WTC11 (cell line): ENCODE results near the gene METTL23. TPM values are rescaled to one million over a fixed set of nuclear protein-coding genes. Genes with fewer than 3 reads are reported as not detected.

Experiments used
- ATAC-seq: fragments of 200-7000 bp; cut with Tn5 transposase; 2 replicates; pipeline ENCODE4 v1.10.0; 2021; ENCODE audit warnings: mild to moderate bottlenecking, moderate library complexity
- CTCF ChIA-PET: fragments of 300-600 bp; sonication (Branson Sonifier 250); formaldehyde crosslinking; loops from one replicate; lab custom pipeline; 2021; ENCODE audit warnings: antibody characterized with exemption; lab: Charles Lee
- POLR2A ChIA-PET: fragments of 350-600 bp; sonication (Branson Sonifier 250); formaldehyde crosslinking; loops from one replicate; lab custom pipeline; 2021; ENCODE audit warnings: antibody characterized with exemption; lab: Charles Lee
- DNase-seq: peaks from one replicate; pipeline ENCODE4 v3.0.0; 2021; ENCODE audit warnings: low spot score
- H3K27ac Mint-ChIP-seq: 2 replicates; pipeline ENCODE4 v1.8.0; 2021; ENCODE audit warnings: mixed read lengths
- H3K27me3 Mint-ChIP-seq: 2 replicates; pipeline ENCODE4 v1.8.0; 2021; ENCODE audit warnings: low read depth, mild to moderate bottlenecking, moderate library complexity, mixed read lengths
- H3K36me3 Mint-ChIP-seq: 2 replicates; pipeline ENCODE4 v1.8.0; 2021; ENCODE audit warnings: mixed read lengths
- H3K4me1 Mint-ChIP-seq: 2 replicates; pipeline ENCODE4 v1.8.0; 2022; ENCODE audit warnings: mixed read lengths
- H3K4me3 Mint-ChIP-seq: 2 replicates; pipeline ENCODE4 v1.8.0; 2021; ENCODE audit warnings: mild to moderate bottlenecking, moderate library complexity, mixed read lengths
- H3K9me3 Mint-ChIP-seq: 2 replicates; pipeline ENCODE4 v1.8.0; 2021; ENCODE audit warnings: mixed read lengths
- NFATC4 ChIP-seq: fragments of 250-450 bp; sonication (Bioruptor Pico); IDR thresholded peaks from 2 replicates; pipeline ENCODE4 v1.9.0; 2021; ENCODE audit warnings: mild to moderate bottlenecking
- NFE2L1 ChIP-seq: sonication (generic); formaldehyde crosslinking; IDR thresholded peaks from 2 replicates; pipeline ENCODE4 v1.8.1; 2023; ENCODE audit warnings: missing genetic modification reagents
- NR2C2 ChIP-seq: sonication (generic); formaldehyde crosslinking; IDR thresholded peaks from 2 replicates; pipeline ENCODE4 v1.8.0; 2022; ENCODE audit warnings: mild to moderate bottlenecking, missing genetic modification reagents
- TEAD1 ChIP-seq: sonication (generic); formaldehyde crosslinking; IDR thresholded peaks from 2 replicates; pipeline ENCODE4 v1.8.0; 2022; ENCODE audit warnings: mild to moderate bottlenecking, missing genetic modification reagents
- TEAD4 ChIP-seq: sonication (generic); formaldehyde crosslinking; IDR thresholded peaks from 2 replicates; pipeline ENCODE4 v1.8.0; 2022; ENCODE audit warnings: mild to moderate bottlenecking, missing genetic modification reagents
- TP53 ChIP-seq: sonication (generic); formaldehyde crosslinking; IDR thresholded peaks from 2 replicates; pipeline ENCODE4 v1.8.1; 2023; ENCODE audit warnings: mild to moderate bottlenecking, missing genetic modification reagents
- ZNF263 ChIP-seq: sonication (generic); formaldehyde crosslinking; IDR thresholded peaks from 2 replicates; pipeline ENCODE4 v1.8.1; 2022; ENCODE audit warnings: low read depth, mild to moderate bottlenecking, moderate library complexity, missing genetic modification reagents
- ZNF317 ChIP-seq: sonication (generic); formaldehyde crosslinking; IDR thresholded peaks from 2 replicates; pipeline ENCODE4 v1.8.1; 2023; ENCODE audit warnings: low read depth, mild to moderate bottlenecking, moderate library complexity, missing genetic modification reagents, borderline replicate concordance
- ZNF671 ChIP-seq: fragments of 250-450 bp; sonication (Bioruptor Pico); IDR thresholded peaks from 2 replicates; pipeline ENCODE4 v1.8.0; 2021; ENCODE audit warnings: mild to moderate bottlenecking
- total RNA-seq: library from RNA; stranded (reverse); gene quantifications from 3 replicates; pipeline ENCODE4 v1.2.3, GENCODE V29; 2021
- TF ChIP-seq, protein P1 (sequence below): sonication (generic); formaldehyde crosslinking; IDR thresholded peaks from 2 replicates; pipeline ENCODE4 v1.8.0; 2023; ENCODE audit warnings: missing genetic modification reagents, mild to moderate bottlenecking, borderline replicate concordance
- TF ChIP-seq, protein P2 (sequence below): sonication (generic); formaldehyde crosslinking; IDR thresholded peaks from 2 replicates; pipeline ENCODE4 v1.8.0; 2022; ENCODE audit warnings: mild to moderate bottlenecking, missing genetic modification reagents
- TF ChIP-seq, protein P3 (sequence below): sonication (generic); formaldehyde crosslinking; IDR thresholded peaks from 2 replicates; pipeline ENCODE4 v1.8.1; 2022; ENCODE audit warnings: mild to moderate bottlenecking, moderate library complexity, missing genetic modification reagents
- TF ChIP-seq, protein P4 (sequence below): sonication (generic); formaldehyde crosslinking; IDR thresholded peaks from 2 replicates; pipeline ENCODE4 v1.8.0; 2023; ENCODE audit warnings: mild to moderate bottlenecking, missing genetic modification reagents
- TF ChIP-seq, protein P5 (sequence below): fragments of 250-450 bp; sonication (Bioruptor Pico); IDR thresholded peaks from 2 replicates; pipeline ENCODE4 v1.9.0; 2021; ENCODE audit warnings: mild to moderate bottlenecking

METTL23 gene
- total RNA-seq, 1 experiment from 2014 or later: 48.5 TPM

DNA sequence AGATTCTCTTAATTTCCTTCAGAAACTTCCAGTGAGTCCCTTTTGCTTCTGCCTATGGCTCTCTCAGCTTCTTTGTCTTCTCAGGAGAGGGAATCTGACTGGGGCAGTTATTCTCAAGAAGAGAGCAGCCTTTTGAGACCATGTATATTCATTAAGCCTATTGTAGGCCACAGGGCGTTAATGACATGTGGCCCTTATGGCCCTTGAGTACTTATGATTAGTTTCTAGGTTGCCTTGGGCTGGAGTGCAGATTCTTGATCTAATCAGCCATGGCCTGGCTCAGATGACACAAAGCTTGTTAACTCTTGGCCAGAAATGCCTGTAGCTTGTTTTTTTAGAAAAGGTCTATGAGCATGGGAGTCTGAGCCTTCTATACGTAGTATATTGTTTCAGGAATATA is 28.6 kb downstream of the METTL23 start:
- H3K27ac Mint-ChIP-seq: no peak overlapping the region
- TF ChIP-seq TEAD4 (CRISPR knock-in tag): no peak
- TF ChIP-seq NR2C2 (CRISPR knock-in tag): no peak
- no peak for TF ChIP-seq NFATC4
- no peak for TF ChIP-seq ZNF263 (CRISPR knock-in tag)
- TF ChIP-seq, protein P1, sequence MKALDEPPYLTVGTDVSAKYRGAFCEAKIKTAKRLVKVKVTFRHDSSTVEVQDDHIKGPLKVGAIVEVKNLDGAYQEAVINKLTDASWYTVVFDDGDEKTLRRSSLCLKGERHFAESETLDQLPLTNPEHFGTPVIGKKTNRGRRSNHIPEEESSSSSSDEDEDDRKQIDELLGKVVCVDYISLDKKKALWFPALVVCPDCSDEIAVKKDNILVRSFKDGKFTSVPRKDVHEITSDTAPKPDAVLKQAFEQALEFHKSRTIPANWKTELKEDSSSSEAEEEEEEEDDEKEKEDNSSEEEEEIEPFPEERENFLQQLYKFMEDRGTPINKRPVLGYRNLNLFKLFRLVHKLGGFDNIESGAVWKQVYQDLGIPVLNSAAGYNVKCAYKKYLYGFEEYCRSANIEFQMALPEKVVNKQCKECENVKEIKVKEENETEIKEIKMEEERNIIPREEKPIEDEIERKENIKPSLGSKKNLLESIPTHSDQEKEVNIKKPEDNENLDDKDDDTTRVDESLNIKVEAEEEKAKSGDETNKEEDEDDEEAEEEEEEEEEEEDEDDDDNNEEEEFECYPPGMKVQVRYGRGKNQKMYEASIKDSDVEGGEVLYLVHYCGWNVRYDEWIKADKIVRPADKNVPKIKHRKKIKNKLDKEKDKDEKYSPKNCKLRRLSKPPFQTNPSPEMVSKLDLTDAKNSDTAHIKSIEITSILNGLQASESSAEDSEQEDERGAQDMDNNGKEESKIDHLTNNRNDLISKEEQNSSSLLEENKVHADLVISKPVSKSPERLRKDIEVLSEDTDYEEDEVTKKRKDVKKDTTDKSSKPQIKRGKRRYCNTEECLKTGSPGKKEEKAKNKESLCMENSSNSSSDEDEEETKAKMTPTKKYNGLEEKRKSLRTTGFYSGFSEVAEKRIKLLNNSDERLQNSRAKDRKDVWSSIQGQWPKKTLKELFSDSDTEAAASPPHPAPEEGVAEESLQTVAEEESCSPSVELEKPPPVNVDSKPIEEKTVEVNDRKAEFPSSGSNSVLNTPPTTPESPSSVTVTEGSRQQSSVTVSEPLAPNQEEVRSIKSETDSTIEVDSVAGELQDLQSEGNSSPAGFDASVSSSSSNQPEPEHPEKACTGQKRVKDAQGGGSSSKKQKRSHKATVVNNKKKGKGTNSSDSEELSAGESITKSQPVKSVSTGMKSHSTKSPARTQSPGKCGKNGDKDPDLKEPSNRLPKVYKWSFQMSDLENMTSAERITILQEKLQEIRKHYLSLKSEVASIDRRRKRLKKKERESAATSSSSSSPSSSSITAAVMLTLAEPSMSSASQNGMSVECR (CRISPR knock-in tag): no peak
- no peak for TF ChIP-seq TP53 (CRISPR knock-in tag)
- TF ChIP-seq, protein P2, sequence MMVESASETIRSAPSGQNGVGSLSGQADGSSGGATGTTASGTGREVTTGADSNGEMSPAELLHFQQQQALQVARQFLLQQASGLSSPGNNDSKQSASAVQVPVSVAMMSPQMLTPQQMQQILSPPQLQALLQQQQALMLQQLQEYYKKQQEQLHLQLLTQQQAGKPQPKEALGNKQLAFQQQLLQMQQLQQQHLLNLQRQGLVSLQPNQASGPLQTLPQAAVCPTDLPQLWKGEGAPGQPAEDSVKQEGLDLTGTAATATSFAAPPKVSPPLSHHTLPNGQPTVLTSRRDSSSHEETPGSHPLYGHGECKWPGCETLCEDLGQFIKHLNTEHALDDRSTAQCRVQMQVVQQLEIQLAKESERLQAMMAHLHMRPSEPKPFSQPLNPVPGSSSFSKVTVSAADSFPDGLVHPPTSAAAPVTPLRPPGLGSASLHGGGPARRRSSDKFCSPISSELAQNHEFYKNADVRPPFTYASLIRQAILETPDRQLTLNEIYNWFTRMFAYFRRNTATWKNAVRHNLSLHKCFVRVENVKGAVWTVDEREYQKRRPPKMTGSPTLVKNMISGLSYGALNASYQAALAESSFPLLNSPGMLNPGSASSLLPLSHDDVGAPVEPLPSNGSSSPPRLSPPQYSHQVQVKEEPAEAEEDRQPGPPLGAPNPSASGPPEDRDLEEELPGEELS: no peak
- no peak for TF ChIP-seq TEAD1
- no peak for TF ChIP-seq NFE2L1 (CRISPR knock-in tag)
- no peak for ATAC-seq
- H3K9me3 Mint-ChIP-seq: no peaks in the 10 kb centered on the region
- H3K4me3 Mint-ChIP-seq: no peak overlapping the region
- POLR2A ChIA-PET: no interaction called here
- peaks cover 27% of the 10 kb centered on the region for H3K36me3 Mint-ChIP-seq
- no peaks in the 10 kb centered on the region for H3K27me3 Mint-ChIP-seq
- CTCF ChIA-PET: no interaction called here
- no peaks in the 10 kb centered on the region for H3K4me1 Mint-ChIP-seq
- no peak for DNase-seq

DNA sequence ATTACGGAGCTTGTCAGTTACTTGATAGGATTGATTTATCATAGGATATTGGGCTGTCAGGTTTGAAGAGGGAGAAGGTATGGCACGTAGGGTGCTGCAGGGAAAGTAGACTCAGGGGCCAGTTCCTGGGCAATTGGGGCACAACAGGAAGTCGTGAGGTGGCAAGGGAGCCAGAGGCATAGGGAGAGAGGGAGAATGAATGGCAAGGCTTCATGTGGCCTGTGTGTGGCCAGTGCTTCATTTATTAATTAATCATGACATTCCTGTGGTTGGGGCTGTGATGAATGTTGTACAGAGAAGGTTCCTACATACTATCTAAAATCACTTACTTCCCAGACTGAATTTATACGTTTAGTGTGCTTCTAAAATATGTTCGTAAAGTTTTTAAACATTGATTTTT is 30.6 kb downstream of the METTL23 start:
- Mint-ChIP-seq H3K27me3 (no peaks in the 10 kb centered on the region), H3K36me3 (peaks cover 36% of the 10 kb centered on the region), H3K9me3 (0 out of 2 replicates have a peak, but pooled peaks cover 4% of the 10 kb centered on the region), H3K27ac (no peak overlapping the region), H3K4me3 (no peak overlapping the region), H3K4me1 (peaks cover 2% of the 10 kb centered on the region; the same call in 1 of the 2 replicates)
- TF ChIP-seq, protein P3, sequence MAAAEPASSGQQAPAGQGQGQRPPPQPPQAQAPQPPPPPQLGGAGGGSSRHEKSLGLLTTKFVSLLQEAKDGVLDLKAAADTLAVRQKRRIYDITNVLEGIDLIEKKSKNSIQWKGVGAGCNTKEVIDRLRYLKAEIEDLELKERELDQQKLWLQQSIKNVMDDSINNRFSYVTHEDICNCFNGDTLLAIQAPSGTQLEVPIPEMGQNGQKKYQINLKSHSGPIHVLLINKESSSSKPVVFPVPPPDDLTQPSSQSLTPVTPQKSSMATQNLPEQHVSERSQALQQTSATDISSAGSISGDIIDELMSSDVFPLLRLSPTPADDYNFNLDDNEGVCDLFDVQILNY (CRISPR knock-in tag): no peak
- TF ChIP-seq ZNF317 (CRISPR knock-in tag) (no peak), ZNF671 (CRISPR knock-in tag) (no peak)
- TF ChIP-seq, protein P4, sequence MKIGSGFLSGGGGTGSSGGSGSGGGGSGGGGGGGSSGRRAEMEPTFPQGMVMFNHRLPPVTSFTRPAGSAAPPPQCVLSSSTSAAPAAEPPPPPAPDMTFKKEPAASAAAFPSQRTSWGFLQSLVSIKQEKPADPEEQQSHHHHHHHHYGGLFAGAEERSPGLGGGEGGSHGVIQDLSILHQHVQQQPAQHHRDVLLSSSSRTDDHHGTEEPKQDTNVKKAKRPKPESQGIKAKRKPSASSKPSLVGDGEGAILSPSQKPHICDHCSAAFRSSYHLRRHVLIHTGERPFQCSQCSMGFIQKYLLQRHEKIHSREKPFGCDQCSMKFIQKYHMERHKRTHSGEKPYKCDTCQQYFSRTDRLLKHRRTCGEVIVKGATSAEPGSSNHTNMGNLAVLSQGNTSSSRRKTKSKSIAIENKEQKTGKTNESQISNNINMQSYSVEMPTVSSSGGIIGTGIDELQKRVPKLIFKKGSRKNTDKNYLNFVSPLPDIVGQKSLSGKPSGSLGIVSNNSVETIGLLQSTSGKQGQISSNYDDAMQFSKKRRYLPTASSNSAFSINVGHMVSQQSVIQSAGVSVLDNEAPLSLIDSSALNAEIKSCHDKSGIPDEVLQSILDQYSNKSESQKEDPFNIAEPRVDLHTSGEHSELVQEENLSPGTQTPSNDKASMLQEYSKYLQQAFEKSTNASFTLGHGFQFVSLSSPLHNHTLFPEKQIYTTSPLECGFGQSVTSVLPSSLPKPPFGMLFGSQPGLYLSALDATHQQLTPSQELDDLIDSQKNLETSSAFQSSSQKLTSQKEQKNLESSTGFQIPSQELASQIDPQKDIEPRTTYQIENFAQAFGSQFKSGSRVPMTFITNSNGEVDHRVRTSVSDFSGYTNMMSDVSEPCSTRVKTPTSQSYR (CRISPR knock-in tag): no peak
- TF ChIP-seq, protein P5, sequence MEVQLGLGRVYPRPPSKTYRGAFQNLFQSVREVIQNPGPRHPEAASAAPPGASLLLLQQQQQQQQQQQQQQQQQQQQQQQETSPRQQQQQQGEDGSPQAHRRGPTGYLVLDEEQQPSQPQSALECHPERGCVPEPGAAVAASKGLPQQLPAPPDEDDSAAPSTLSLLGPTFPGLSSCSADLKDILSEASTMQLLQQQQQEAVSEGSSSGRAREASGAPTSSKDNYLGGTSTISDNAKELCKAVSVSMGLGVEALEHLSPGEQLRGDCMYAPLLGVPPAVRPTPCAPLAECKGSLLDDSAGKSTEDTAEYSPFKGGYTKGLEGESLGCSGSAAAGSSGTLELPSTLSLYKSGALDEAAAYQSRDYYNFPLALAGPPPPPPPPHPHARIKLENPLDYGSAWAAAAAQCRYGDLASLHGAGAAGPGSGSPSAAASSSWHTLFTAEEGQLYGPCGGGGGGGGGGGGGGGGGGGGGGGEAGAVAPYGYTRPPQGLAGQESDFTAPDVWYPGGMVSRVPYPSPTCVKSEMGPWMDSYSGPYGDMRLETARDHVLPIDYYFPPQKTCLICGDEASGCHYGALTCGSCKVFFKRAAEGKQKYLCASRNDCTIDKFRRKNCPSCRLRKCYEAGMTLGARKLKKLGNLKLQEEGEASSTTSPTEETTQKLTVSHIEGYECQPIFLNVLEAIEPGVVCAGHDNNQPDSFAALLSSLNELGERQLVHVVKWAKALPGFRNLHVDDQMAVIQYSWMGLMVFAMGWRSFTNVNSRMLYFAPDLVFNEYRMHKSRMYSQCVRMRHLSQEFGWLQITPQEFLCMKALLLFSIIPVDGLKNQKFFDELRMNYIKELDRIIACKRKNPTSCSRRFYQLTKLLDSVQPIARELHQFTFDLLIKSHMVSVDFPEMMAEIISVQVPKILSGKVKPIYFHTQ (CRISPR knock-in tag): no peak
- ATAC-seq (no peak), DNase-seq (no peak)
- POLR2A ChIA-PET: no interaction called here
- CTCF ChIA-PET: interaction anchor here (0.6 kb wide), 1 partner anchor 1663 kb away, joined by 4 read pairs; no protein-coding TSS in a partner anchor
